Omental fat pad (tissue), 4 donors: ENCODE data around the gene TEDC1. TPM values are rescaled to one million over a fixed set of nuclear protein-coding genes. Genes with fewer than 3 reads are reported as not detected.

Experiments
- ATAC-seq: fragments of 150-250 bp; one replicate; pipeline ENCODE4 v1.9.1; 2016; ENCODE audit warnings: mild to moderate bottlenecking, moderate library complexity; ENCODE audit not compliant: low FRiP score
- DNase-seq: peaks from one replicate; pipeline ENCODE4 v3.0.0-alpha.2; 2019; ENCODE audit warnings: low spot score
- total RNA-seq, 4 donors: library from RNA; depleted of rRNA; stranded (reverse); fragments of >200 nt; gene quantifications; one replicate each; pipeline ENCODE4 v1.1.0, GENCODE V29; 2016
- TF ChIP-seq, protein P1 (sequence below), 3 donors: fragments of 450-650 bp; IDR thresholded peaks; one replicate each; pipeline ENCODE4 v1.5.1; 2016 to 2017; ENCODE audit warnings: antibody characterized with exemption in 3 of 3, mild to moderate bottlenecking in 3 of 3, moderate library complexity in 2 of 3

The TEDC1 gene
- total RNA-seq, 4 donors from 2014 or later: 2.8 to 18.9 (median 7.4) TPM

DNA sequence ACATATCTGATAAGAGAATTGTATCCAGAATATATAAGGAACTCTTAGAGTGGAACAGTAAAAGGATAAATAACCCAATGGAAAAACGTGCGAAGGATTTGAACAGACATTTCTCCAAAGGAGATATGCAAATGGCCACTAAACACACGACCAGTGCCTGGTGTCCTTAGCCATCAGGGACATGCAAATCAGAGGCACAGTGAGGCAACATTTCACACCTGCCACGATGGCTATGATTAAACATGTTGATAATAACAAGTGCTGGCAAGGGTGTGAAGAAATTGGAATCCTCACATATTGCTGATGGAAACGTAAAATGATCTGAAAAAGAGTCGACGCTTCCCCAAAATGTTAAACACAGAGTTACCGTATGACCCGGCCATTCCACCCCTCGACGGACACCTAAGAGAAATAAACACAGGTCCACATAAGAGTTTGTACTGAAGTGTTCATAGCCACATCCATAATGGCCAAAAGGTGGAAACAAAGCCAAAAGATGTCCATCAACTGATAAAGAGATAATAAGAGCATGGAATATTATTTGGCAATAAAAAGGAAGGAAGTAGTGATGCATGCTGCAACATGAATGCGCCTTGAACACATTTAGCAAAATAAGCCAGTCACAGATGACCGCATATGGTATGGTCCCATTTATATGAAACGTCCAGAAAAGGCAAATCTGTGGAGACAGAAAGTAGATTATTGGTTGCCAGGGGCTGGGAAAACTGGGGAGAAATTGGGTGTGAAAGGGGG lies 29.1 kb downstream of the TEDC1 start:
- DNase-seq (no peak), ATAC-seq (no peak)
- TF ChIP-seq, protein P1, sequence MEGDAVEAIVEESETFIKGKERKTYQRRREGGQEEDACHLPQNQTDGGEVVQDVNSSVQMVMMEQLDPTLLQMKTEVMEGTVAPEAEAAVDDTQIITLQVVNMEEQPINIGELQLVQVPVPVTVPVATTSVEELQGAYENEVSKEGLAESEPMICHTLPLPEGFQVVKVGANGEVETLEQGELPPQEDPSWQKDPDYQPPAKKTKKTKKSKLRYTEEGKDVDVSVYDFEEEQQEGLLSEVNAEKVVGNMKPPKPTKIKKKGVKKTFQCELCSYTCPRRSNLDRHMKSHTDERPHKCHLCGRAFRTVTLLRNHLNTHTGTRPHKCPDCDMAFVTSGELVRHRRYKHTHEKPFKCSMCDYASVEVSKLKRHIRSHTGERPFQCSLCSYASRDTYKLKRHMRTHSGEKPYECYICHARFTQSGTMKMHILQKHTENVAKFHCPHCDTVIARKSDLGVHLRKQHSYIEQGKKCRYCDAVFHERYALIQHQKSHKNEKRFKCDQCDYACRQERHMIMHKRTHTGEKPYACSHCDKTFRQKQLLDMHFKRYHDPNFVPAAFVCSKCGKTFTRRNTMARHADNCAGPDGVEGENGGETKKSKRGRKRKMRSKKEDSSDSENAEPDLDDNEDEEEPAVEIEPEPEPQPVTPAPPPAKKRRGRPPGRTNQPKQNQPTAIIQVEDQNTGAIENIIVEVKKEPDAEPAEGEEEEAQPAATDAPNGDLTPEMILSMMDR (IDR thresholded peaks at IDR 0.05): no peak

DNA sequence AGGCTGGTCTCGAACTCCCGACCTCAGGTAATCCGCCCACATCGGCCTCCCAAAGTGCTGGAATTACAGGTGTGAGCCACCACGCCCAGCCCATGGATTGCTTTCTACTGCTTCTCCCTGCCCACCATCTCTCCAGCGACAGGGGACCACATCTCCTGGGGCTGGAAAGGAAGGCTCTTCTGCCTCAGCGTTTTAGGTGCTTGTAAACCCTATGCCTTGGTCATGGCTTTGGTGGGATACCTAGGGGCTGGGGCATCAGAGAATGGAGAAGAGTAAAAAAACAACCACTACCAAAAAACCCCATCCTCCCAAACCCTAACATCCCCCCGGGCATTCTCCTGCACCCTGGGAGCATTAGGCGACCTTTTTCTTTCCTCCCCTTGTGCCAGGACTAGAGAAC lies 34.3 kb downstream of the TEDC1 start:
- ATAC-seq (no peak), DNase-seq (no peak)
- TF ChIP-seq, protein P1 (IDR thresholded peaks at IDR 0.05): no peak

DNA sequence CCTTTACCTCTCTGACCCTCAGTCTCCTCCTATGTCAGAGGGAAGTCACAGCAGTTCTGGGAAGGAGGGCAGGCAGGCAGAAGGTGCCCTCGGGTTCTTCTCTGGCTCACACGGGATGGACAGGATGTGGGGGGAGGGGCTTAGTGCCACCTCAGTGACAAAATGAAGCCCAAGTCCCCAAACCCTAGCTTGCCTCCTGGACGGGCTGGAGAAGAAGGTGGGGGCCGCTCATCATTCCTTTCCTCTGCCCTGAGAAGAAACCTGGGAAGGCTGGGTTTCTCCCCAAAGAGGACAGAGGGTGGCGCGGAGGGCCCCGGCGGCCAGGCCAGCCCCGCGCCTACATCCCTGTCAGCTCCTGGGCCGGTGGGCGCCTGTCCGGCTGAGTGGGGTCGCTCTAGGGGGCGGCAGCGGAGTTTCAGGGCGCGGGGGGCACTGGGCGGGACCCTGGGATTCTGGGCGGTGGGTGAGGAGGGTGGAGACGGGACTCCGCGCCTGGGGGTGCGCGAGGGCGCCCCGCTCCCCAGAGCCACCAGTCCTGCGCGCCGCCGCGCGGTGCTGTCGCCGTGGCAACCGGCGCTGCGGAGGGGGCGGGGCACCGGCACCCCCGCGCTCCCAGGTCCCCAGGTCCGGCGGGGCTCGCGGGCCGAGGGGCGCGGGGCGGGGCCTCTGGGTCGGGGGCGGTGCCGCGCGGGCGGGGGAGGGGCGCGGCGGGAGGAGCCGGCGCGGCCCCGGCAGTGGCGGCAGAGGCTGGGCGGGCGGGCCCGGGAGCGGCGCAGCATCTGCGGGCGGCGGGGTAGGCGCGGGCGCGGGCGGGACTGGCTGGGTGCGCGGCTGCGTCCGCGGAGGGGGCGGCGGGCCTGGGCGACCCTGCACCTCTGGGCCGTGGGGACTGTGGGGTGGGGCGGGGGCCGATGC lies 35.1 kb downstream of the TEDC1 start, which contains the start of gene TMEM121:
Gene TMEM121 (plus strand): TSS at position 723 of the 915 bp plus-strand sequence. CDS start 2,252 bp downstream, outside the sequence.
- ATAC-seq: peak; percentile 37
- TF ChIP-seq, protein P1 (IDR thresholded peaks at IDR 0.05): no peak
- no peak for DNase-seq

DNA sequence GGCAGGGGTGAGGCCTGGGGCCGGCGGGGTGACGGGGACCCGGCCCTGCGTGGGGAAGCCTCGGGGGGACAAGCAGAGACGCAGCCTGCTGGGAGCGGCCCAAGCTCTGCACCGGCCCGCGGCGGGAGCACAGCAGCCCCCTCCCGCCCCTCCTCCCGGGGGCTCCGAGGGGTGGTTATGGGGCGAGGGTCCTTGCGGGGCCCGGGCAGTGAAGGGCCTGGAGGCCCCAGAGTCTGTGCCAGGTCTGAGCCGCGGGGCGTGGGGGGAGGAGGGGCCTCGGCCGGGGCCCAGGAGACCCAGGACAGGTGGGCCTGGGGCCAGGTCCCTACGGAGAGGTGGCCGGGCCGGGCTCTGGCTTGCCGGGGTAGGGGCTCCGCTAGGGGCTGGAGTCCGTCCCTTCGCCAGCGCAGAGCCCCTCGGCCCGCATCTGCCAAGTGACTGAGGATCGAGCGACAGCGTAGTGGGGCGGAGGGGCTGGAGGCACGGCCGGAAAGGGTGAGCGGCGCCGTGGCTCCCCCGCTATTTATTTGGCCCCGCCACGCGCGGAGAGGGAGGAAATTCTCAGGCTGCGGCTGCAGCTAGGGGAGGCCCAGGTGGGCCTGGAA lies 35.8 kb downstream of the TEDC1 start:
- DNase-seq (no peak), ATAC-seq (peak; percentile 3)
- TF ChIP-seq, protein P1 (IDR thresholded peaks at IDR 0.05): no peak

DNA sequence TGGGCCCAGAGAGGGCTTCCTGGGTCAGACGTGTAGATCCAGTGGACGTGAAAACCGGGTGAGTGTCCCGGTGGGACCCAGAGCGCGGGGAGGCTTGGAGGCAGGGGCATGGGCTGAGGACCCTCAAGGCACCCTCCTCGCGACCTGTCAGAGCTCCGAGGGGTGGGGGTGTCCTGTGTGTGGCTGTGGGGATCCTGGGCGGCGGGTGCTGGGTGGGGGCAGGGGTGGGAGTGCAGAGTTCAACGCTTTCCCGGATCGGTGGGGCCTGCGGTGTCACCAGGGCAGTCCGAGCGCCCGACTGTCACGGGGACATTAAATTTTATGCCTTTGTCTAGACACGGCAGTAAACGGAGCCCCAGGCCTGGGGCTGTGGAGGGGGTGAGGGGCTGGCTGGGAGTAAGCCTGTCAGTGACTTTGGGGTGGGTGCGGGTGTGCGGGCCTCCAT lies 36.4 kb downstream of the TEDC1 start:
- ATAC-seq: no peak
- TF ChIP-seq, protein P1 (IDR thresholded peaks at IDR 0.05): no peak

GRCh38 chr14:105527826-105528585 lies 37.0 kb downstream of the TEDC1 start:
- ATAC-seq (peak; percentile 59), DNase-seq (peak; percentile 56)
- TF ChIP-seq, protein P1 (IDR thresholded peaks at IDR 0.05): peak in 1 of 3 donors; percentile 66

More for the DNA sequence above, 36.4 kb downstream of the TEDC1 start:
- no peak for DNase-seq
